Measurements from ENCODE around the gene AREL1. TPM values are rescaled to one million over a fixed set of nuclear protein-coding genes. Genes with fewer than 3 reads are reported as not detected.

AREL1 gene
- total RNA-seq, 1 experiment from 2014 or later = 27.7 TPM

DNA sequence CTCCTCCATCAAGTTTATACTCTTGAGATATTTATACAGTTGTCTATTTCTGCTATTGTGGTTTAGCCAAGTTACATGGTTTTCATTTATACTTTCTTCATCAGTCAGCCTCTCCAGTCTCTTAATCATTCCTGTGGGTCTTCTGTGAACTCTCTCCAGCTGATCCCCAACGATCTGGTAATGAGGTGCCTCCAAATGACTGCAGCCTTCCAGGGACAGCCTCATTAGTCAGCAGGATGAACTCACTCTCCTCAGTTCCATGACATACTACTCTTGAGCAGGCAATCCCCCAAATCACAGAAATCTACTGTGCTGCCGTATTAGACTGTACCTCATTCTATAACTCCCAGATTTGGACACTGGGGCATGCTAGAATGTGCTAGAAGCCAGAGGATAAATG lies 15.3 kb downstream of the AREL1 start:
- POLR2A ChIA-PET = no interaction called here
- intact Hi-C loops (cut with micrococcal nuclease) = no loop called here
- Mint-ChIP-seq H3K9me3 (ENCODE audit: unreplicated experiment) (peaks cover 10% of the 10 kb centered on the region), H3K36me3 (ENCODE audit: insufficient read depth, unreplicated experiment) (peaks cover 11% of the 10 kb centered on the region), H3K4me1 (ENCODE audit: insufficient read depth, unreplicated experiment) (peaks cover 12% of the 10 kb centered on the region), H3K4me3 (ENCODE audit: unreplicated experiment) (no peak overlapping the region), H3K27ac (ENCODE audit: low read depth, unreplicated experiment) (no peak overlapping the region), H3K27me3 (ENCODE audit: insufficient read depth, unreplicated experiment) (no peaks in the 10 kb centered on the region)
- BruUV-seq (replicated peaks) = no TSS peak
- CTCF ChIA-PET = no interaction called here
- TF ChIP-seq, protein P1, sequence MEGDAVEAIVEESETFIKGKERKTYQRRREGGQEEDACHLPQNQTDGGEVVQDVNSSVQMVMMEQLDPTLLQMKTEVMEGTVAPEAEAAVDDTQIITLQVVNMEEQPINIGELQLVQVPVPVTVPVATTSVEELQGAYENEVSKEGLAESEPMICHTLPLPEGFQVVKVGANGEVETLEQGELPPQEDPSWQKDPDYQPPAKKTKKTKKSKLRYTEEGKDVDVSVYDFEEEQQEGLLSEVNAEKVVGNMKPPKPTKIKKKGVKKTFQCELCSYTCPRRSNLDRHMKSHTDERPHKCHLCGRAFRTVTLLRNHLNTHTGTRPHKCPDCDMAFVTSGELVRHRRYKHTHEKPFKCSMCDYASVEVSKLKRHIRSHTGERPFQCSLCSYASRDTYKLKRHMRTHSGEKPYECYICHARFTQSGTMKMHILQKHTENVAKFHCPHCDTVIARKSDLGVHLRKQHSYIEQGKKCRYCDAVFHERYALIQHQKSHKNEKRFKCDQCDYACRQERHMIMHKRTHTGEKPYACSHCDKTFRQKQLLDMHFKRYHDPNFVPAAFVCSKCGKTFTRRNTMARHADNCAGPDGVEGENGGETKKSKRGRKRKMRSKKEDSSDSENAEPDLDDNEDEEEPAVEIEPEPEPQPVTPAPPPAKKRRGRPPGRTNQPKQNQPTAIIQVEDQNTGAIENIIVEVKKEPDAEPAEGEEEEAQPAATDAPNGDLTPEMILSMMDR (IDR thresholded peaks at IDR 0.05; ENCODE audit: unreplicated experiment) = no peak
- DNase-seq (ENCODE audit: unreplicated experiment) = no peak

DNA sequence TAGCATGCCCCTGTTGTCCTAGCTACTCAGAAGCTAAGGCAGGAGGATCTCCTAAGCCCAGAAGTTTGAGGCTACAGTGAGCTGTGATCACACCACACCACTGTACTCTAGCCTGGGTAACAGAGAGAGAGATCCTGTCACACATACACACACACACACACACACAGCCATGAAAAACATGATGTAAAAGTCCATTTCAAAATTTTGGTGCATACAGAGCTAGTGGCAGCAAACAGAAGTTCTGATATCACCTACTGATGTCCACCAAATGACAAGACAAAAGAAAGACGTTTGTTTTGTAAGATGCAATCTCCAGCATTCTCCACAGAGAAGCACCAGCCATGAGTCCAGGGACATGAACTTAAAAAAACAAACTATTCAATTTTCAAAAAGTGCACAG lies 15.9 kb downstream of the AREL1 start:
- H3K4me3 Mint-ChIP-seq (ENCODE audit: unreplicated experiment) = no peak overlapping the region
- H3K27me3 Mint-ChIP-seq (ENCODE audit: insufficient read depth, unreplicated experiment) = no peaks in the 10 kb centered on the region
- CTCF ChIA-PET = interaction anchor here (0.6 kb wide), 1 partner anchor 163 kb away, joined by 3 read pairs; no protein-coding TSS in a partner anchor
- DNase-seq (ENCODE audit: unreplicated experiment) = no peak
- POLR2A ChIA-PET = no interaction called here
- no TSS peak for BruUV-seq (replicated peaks)
- TF ChIP-seq, protein P1 (IDR thresholded peaks at IDR 0.05; ENCODE audit: unreplicated experiment) = no peak
- peaks cover 16% of the 10 kb centered on the region for H3K36me3 Mint-ChIP-seq (ENCODE audit: insufficient read depth, unreplicated experiment)
- intact Hi-C loops (cut with micrococcal nuclease) = no loop called here
- no peak overlapping the region for H3K27ac Mint-ChIP-seq (ENCODE audit: low read depth, unreplicated experiment)
- H3K9me3 Mint-ChIP-seq (ENCODE audit: unreplicated experiment) = peaks cover 9% of the 10 kb centered on the region
- peaks cover 12% of the 10 kb centered on the region for H3K4me1 Mint-ChIP-seq (ENCODE audit: insufficient read depth, unreplicated experiment)

DNA sequence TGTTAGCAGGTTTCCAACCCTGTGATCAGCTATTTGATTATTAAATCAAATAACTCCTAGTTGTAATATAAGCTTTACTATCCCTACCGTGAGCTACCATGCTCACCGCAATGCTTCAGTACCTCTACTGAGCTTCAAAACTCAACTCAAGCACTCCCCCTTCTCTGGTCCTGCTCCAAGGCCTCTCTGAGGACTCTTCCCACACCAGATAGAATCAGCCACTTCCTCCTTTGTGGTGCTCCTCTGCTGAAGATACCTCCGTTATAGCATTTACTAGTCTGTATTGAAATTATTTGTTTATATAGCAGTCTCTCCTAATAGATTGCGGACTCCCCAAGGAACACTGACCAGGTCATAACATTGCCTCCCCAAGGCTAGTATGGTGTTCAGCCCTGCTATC lies 17.5 kb downstream of the AREL1 start:
- Mint-ChIP-seq H3K27ac (ENCODE audit: low read depth, unreplicated experiment) (no peak overlapping the region), H3K27me3 (ENCODE audit: insufficient read depth, unreplicated experiment) (no peaks in the 10 kb centered on the region), H3K4me3 (ENCODE audit: unreplicated experiment) (no peak overlapping the region), H3K36me3 (ENCODE audit: insufficient read depth, unreplicated experiment) (peaks cover 29% of the 10 kb centered on the region), H3K9me3 (ENCODE audit: unreplicated experiment) (no peaks in the 10 kb centered on the region), H3K4me1 (ENCODE audit: insufficient read depth, unreplicated experiment) (peaks cover 12% of the 10 kb centered on the region)
- TF ChIP-seq, protein P1 (IDR thresholded peaks at IDR 0.05; ENCODE audit: unreplicated experiment) = no peak
- ChIA-PET POLR2A (no interaction called here), CTCF (interaction anchor here (0.6 to 2.2 kb wide), 2 partner anchors 77 to 86 kb away, joined by 3 to 6 read pairs; no protein-coding TSS in a partner anchor)
- intact Hi-C loops (cut with micrococcal nuclease) = no loop called here
- DNase-seq (ENCODE audit: unreplicated experiment) = no peak
- no TSS peak for BruUV-seq (replicated peaks)

DNA sequence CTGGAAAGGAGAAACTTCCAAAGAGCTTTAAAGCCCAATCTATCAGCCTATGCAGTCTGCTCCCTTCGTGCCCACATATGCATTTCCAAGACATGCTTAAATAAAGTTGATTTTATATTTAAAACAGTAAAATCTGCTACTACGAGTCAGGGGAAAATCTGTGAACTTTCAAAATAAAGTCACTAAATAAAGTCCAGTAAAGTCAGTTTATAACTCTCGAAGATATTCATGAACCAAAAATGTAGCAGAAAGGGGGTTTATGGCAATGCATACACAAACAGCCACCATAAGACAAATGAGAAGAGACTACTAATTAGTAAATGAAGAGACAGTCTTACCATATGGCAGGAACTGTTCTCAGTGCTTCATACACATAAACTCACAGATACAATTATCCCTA lies 19.7 kb downstream of the AREL1 start:
- TF ChIP-seq, protein P1 (IDR thresholded peaks at IDR 0.05; ENCODE audit: unreplicated experiment) = no peak

More for the DNA sequence above, 19.7 kb downstream of the AREL1 start:
- peaks cover under 1% of the 10 kb centered on the region for H3K4me1 Mint-ChIP-seq (ENCODE audit: insufficient read depth, unreplicated experiment)
- no peak for DNase-seq (ENCODE audit: unreplicated experiment)
- no TSS peak for BruUV-seq (replicated peaks)
- peaks cover 46% of the 10 kb centered on the region for H3K36me3 Mint-ChIP-seq (ENCODE audit: insufficient read depth, unreplicated experiment)
- no peaks in the 10 kb centered on the region for H3K9me3 Mint-ChIP-seq (ENCODE audit: unreplicated experiment)
- H3K4me3 Mint-ChIP-seq (ENCODE audit: unreplicated experiment) = no peak overlapping the region
- H3K27me3 Mint-ChIP-seq (ENCODE audit: insufficient read depth, unreplicated experiment) = no peaks in the 10 kb centered on the region
- intact Hi-C loops (cut with micrococcal nuclease) = no loop called here
- no peak overlapping the region for H3K27ac Mint-ChIP-seq (ENCODE audit: low read depth, unreplicated experiment)
- CTCF ChIA-PET = no interaction called here
- POLR2A ChIA-PET = no interaction called here

All from MCF 10A (cell line).